ENCODE results near the gene SEMA3C.

- TF ChIP-seq, protein P1, sequence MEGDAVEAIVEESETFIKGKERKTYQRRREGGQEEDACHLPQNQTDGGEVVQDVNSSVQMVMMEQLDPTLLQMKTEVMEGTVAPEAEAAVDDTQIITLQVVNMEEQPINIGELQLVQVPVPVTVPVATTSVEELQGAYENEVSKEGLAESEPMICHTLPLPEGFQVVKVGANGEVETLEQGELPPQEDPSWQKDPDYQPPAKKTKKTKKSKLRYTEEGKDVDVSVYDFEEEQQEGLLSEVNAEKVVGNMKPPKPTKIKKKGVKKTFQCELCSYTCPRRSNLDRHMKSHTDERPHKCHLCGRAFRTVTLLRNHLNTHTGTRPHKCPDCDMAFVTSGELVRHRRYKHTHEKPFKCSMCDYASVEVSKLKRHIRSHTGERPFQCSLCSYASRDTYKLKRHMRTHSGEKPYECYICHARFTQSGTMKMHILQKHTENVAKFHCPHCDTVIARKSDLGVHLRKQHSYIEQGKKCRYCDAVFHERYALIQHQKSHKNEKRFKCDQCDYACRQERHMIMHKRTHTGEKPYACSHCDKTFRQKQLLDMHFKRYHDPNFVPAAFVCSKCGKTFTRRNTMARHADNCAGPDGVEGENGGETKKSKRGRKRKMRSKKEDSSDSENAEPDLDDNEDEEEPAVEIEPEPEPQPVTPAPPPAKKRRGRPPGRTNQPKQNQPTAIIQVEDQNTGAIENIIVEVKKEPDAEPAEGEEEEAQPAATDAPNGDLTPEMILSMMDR (IDR thresholded peaks at IDR 0.05), result no peak
- no peak for TF ChIP-seq POLR2A (IDR thresholded peaks at IDR 0.05)
Observed at GRCh38 chr7:80764132-80764531, 154.7 kb downstream of the SEMA3C start.

Measured in prostate gland (tissue), 2 donors.